Measurements from ENCODE around the gene KEAP1. TPM values are rescaled to one million over a fixed set of nuclear protein-coding genes. Genes with fewer than 3 reads are reported as not detected.

The KEAP1 gene
- total RNA-seq, 2 experiments from 2014 or later, result 68.9 to 93.5 TPM

GRCh38 chr19:10549733-10550132, 46.6 kb upstream of the KEAP1 start:
- DNase-seq (ENCODE audit: low spot score), result no peak
- TF ChIP-seq CTCF (conservative IDR thresholded peaks at IDR 0.05; ENCODE audit: low read length), result no peak
- no peak for TF ChIP-seq EZH2phosphoT487 (IDR thresholded peaks at IDR 0.05; ENCODE audit: borderline replicate concordance, low read depth, low read length)
- Histone ChIP-seq H4K20me1 (ENCODE audit: insufficient read depth, low read length) (no peaks in the 10 kb centered on the region), H3K4me2 (ENCODE audit: low read length) (no peak overlapping the region), H3K79me2 (ENCODE audit: insufficient read depth, low read depth, low read length) (peaks cover 5% of the 10 kb centered on the region; the same call in 1 of the 2 replicates), H3K4me1 (ENCODE audit: insufficient read depth, low read length, poor library complexity, severe bottlenecking) (peaks cover 35% of the 10 kb centered on the region), H3K4me3 (ENCODE audit: low read depth, low read length, poor library complexity, severe bottlenecking) (no peak overlapping the region), H2AFZ (ENCODE audit: low read length) (no peak overlapping the region), H3K27ac (ENCODE audit: low read depth, low read length, poor library complexity, severe bottlenecking) (no peak overlapping the region), H3K9me2 (ENCODE audit: insufficient read depth, low read length) (no peaks in the 10 kb centered on the region), H3K9me3 (ENCODE audit: low read length) (no peaks in the 10 kb centered on the region), H3K36me3 (ENCODE audit: insufficient read depth, low read length) (peaks cover 70% of the 10 kb centered on the region)
- intact Hi-C loops (cut with micrococcal nuclease; ENCODE audit: unreplicated experiment), result no loop called here
- BruUV-seq (replicated peaks), result no TSS peak
- ChIA-PET CTCF (ENCODE audit: unreplicated experiment) (no interaction called here), POLR2A (no interaction called here)

GRCh38 chr19:10548746-10549276, 45.7 kb upstream of the KEAP1 start:
- Histone ChIP-seq H2AFZ (ENCODE audit: low read length) (no peak overlapping the region), H3K4me2 (ENCODE audit: low read length) (no peak overlapping the region), H3K9me2 (ENCODE audit: insufficient read depth, low read length) (no peaks in the 10 kb centered on the region), H3K79me2 (ENCODE audit: insufficient read depth, low read depth, low read length) (peaks cover 12% of the 10 kb centered on the region; the same call in 1 of the 2 replicates), H3K9me3 (ENCODE audit: low read length) (no peaks in the 10 kb centered on the region), H3K4me3 (ENCODE audit: low read depth, low read length, poor library complexity, severe bottlenecking) (no peak overlapping the region), H3K4me1 (ENCODE audit: insufficient read depth, low read length, poor library complexity, severe bottlenecking) (peaks cover 29% of the 10 kb centered on the region), H4K20me1 (ENCODE audit: insufficient read depth, low read length) (no peaks in the 10 kb centered on the region), H3K36me3 (ENCODE audit: insufficient read depth, low read length) (peaks cover 63% of the 10 kb centered on the region), H3K27ac (ENCODE audit: low read depth, low read length, poor library complexity, severe bottlenecking) (no peak overlapping the region)
- ChIA-PET CTCF (ENCODE audit: unreplicated experiment) (no interaction called here), POLR2A (no interaction called here)
- TF ChIP-seq CTCF (conservative IDR thresholded peaks at IDR 0.05; ENCODE audit: low read length) (no peak), EZH2phosphoT487 (IDR thresholded peaks at IDR 0.05; ENCODE audit: borderline replicate concordance, low read depth, low read length) (no peak)
- no peak for DNase-seq (ENCODE audit: low spot score)
- BruUV-seq (replicated peaks), result no TSS peak
- intact Hi-C loops (cut with micrococcal nuclease; ENCODE audit: unreplicated experiment), result no loop called here

- no peak overlapping the region for H2AFZ ChIP-seq (ENCODE audit: low read length)
- no peak overlapping the region for H3K4me2 ChIP-seq (ENCODE audit: low read length)
- peaks cover 43% of the 10 kb centered on the region for H3K36me3 ChIP-seq (ENCODE audit: insufficient read depth, low read length)
- TF ChIP-seq CTCF (conservative IDR thresholded peaks at IDR 0.05; ENCODE audit: low read length) (no peak), EZH2phosphoT487 (IDR thresholded peaks at IDR 0.05; ENCODE audit: borderline replicate concordance, low read depth, low read length) (no peak)
- no peak overlapping the region for H3K4me3 ChIP-seq (ENCODE audit: low read depth, low read length, poor library complexity, severe bottlenecking)
- TSS peak; percentile 62 for BruUV-seq (replicated peaks)
- ChIA-PET CTCF (ENCODE audit: unreplicated experiment) (no interaction called here), POLR2A (no interaction called here)
- H3K9me3 ChIP-seq (ENCODE audit: low read length), result no peaks in the 10 kb centered on the region
- H3K27ac ChIP-seq (ENCODE audit: low read depth, low read length, poor library complexity, severe bottlenecking), result no peak overlapping the region
- peaks cover 12% of the 10 kb centered on the region; the same call in 1 of the 2 replicates for H3K79me2 ChIP-seq (ENCODE audit: insufficient read depth, low read depth, low read length)
- intact Hi-C loops (cut with micrococcal nuclease; ENCODE audit: unreplicated experiment), result no loop called here
- no peaks in the 10 kb centered on the region for H3K9me2 ChIP-seq (ENCODE audit: insufficient read depth, low read length)
- H4K20me1 ChIP-seq (ENCODE audit: insufficient read depth, low read length), result no peaks in the 10 kb centered on the region
- DNase-seq (ENCODE audit: low spot score), result no peak
- H3K4me1 ChIP-seq (ENCODE audit: insufficient read depth, low read length, poor library complexity, severe bottlenecking), result peaks cover 17% of the 10 kb centered on the region
Observed at GRCh38 chr19:10546817-10547216, 43.7 kb upstream of the KEAP1 start.
